PC-9 (cell line): ENCODE data around the gene RPS25. TPM values are rescaled to one million over a fixed set of nuclear protein-coding genes. Genes with fewer than 3 reads are reported as not detected.
A peak's percentile ranks its signal among the peaks of the same experiment; 100 is the strongest.
"Not testable (repeated sequence)": the region's sequence is repeated elsewhere in the genome, so short reads cannot be mapped to it uniquely, and the experiment has no call there.

ENCODE experiments used
- BruUV-seq: library from RNA; stranded (reverse); fragments of 400-500 nt; replicated peaks from 2 replicates; lab custom pipeline; 2021; lab: Mats Ljungman, UMichigan
- CTCF ChIA-PET: fragments of 300-600 bp; sonication (Branson Sonifier 250); formaldehyde crosslinking; loops from one replicate; lab custom pipeline; 2022; ENCODE audit warnings: antibody characterized with exemption; lab: Charles Lee
- POLR2A ChIA-PET: fragments of 300-600 bp; sonication (Branson Sonifier 250); formaldehyde crosslinking; loops from one replicate; lab custom pipeline; 2022; ENCODE audit warnings: antibody characterized with exemption; ENCODE audit not compliant: unreplicated experiment; lab: Charles Lee
- DNase-seq, 2 experiments: peaks; one replicate each; pipeline versions ENCODE4 v3.0.0 to v3.0.0-alpha.2; 2015 to 2022; ENCODE audit warnings: mixed read lengths in 1 of 2
- H2AFZ ChIP-seq: fragments of 200-600 bp; sonication (generic); 2 replicates; pipeline ENCODE4 v1.8.1; 2017; ENCODE audit warnings: antibody characterized with exemption
- H3F3A ChIP-seq: fragments of 200-600 bp; sonication (generic); 2 replicates; pipeline ENCODE4 v1.8.1; 2017; ENCODE audit warnings: antibody characterized with exemption, mild to moderate bottlenecking, low read depth; ENCODE audit not compliant: insufficient read depth
- H3K27ac ChIP-seq: fragments of 200-600 bp; sonication (generic); 2 replicates; pipeline ENCODE4 v1.6.1; 2016; ENCODE audit warnings: mixed run types
- H3K27me3 ChIP-seq: fragments of 200-600 bp; sonication (generic); 2 replicates; pipeline ENCODE4 v1.6.1; 2016; ENCODE audit warnings: low read depth, mixed run types; ENCODE audit not compliant: insufficient read depth
- H3K36me3 ChIP-seq: fragments of 200-600 bp; sonication (generic); 2 replicates; pipeline ENCODE4 v1.6.1; 2016; ENCODE audit warnings: low read depth, mixed run types
- H3K4me1 ChIP-seq: fragments of 200-600 bp; sonication (generic); replicated peaks from 2 replicates; pipeline ENCODE4 v1.6.1; 2016; ENCODE audit warnings: mixed run types; ENCODE audit not compliant: insufficient read depth
- H3K4me2 ChIP-seq: fragments of 200-600 bp; sonication (generic); 2 replicates; pipeline ENCODE4 v1.6.1; 2017; ENCODE audit warnings: mixed run types
- H3K4me3 ChIP-seq: fragments of 200-600 bp; sonication (generic); 2 replicates; pipeline ENCODE4 v1.6.1; 2016; ENCODE audit warnings: mixed run types
- H3K79me2 ChIP-seq: fragments of 200-600 bp; sonication (generic); 2 replicates; pipeline ENCODE4 v1.6.1; 2017; ENCODE audit warnings: low read depth, mixed run types
- H3K9me2 ChIP-seq: fragments of 200-600 bp; sonication (generic); 2 replicates; pipeline ENCODE4 v1.8.1; 2017; ENCODE audit warnings: mild to moderate bottlenecking; ENCODE audit not compliant: insufficient read depth
- H3K9me3 ChIP-seq: fragments of 200-600 bp; sonication (generic); 2 replicates; pipeline ENCODE4 v1.8.1; 2016; ENCODE audit warnings: low read depth; ENCODE audit not compliant: insufficient read depth
- H4K20me1 ChIP-seq: fragments of 200-600 bp; sonication (generic); 2 replicates; pipeline ENCODE4 v1.8.1; 2017; ENCODE audit not compliant: insufficient read depth
- EZH2 ChIP-seq: fragments of 200-600 bp; sonication (generic); IDR thresholded peaks from 2 replicates; pipeline ENCODE4 v1.8.0; 2017; ENCODE audit warnings: antibody characterized with exemption, low read depth
- intact Hi-C: fragments of 100-400 bp; cut with micrococcal nuclease; formaldehyde crosslinking; loops from one replicate; pipeline ENCODE4 v1.10.0; 2022; ENCODE audit not compliant: unreplicated experiment
- total RNA-seq: library from RNA; stranded (reverse); gene quantifications from 2 replicates; pipeline ENCODE4 v1.2.3, GENCODE V29; 2021
- TF ChIP-seq, protein P1 (sequence below): fragments of 200-600 bp; sonication (generic); conservative IDR thresholded peaks from 2 replicates; pipeline ENCODE4 v1.6.1; 2017; ENCODE audit warnings: mixed run types, antibody characterized with exemption, mild to moderate bottlenecking, moderate library complexity

Gene RPS25
- total RNA-seq, 1 experiment from 2014 or later: 984 TPM

DNA sequence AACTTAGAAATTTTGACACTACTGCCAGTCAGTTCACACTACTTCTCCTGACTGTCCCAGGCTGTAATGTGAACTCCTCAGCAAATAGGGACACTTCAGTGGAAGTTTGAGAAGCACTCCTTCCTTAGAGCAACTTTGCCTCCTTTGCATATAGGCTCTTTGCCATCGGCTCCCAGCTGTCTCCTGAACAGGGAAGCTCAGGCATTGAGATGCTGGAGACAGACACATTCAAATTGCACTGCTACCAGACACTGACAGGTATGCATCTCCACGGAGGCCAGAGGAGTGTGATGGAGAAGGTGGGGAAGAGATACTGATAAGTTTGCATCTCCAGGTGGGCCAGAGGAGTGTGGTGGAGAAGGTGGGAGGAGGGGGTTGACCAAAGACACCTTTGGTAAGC, 1.9 kb upstream of the RPS25 start:
- Histone ChIP-seq H3K9me3 (no peaks in the 10 kb centered on the region), H3K9me2 (no peaks in the 10 kb centered on the region), H2AFZ (no peak overlapping the region), H3K4me2 (peak overlapping the region; percentile 97), H3K36me3 (peaks cover 55% of the 10 kb centered on the region), H4K20me1 (peaks cover 28% of the 10 kb centered on the region), H3K79me2 (peaks cover 66% of the 10 kb centered on the region), H3K4me3 (peak overlapping the region; percentile 98), H3F3A (peaks cover 65% of the 10 kb centered on the region), H3K27ac (no peak overlapping the region), H3K4me1 (peaks cover 43% of the 10 kb centered on the region), H3K27me3 (no peaks in the 10 kb centered on the region)
- no peak for TF ChIP-seq EZH2
- TF ChIP-seq, protein P1, sequence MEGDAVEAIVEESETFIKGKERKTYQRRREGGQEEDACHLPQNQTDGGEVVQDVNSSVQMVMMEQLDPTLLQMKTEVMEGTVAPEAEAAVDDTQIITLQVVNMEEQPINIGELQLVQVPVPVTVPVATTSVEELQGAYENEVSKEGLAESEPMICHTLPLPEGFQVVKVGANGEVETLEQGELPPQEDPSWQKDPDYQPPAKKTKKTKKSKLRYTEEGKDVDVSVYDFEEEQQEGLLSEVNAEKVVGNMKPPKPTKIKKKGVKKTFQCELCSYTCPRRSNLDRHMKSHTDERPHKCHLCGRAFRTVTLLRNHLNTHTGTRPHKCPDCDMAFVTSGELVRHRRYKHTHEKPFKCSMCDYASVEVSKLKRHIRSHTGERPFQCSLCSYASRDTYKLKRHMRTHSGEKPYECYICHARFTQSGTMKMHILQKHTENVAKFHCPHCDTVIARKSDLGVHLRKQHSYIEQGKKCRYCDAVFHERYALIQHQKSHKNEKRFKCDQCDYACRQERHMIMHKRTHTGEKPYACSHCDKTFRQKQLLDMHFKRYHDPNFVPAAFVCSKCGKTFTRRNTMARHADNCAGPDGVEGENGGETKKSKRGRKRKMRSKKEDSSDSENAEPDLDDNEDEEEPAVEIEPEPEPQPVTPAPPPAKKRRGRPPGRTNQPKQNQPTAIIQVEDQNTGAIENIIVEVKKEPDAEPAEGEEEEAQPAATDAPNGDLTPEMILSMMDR: no peak
- ChIA-PET CTCF (no interaction called here), POLR2A (interaction anchor here (0.6 kb wide), 1 partner anchor 106 kb away, joined by 4 read pairs; no protein-coding TSS in a partner anchor)
- no peak for DNase-seq
- BruUV-seq: no TSS peak
- intact Hi-C loops: loop anchor here (2.0 to 5.0 kb wide), 3 partner anchors 91 to 302 kb away; no protein-coding TSS in a partner anchor

DNA sequence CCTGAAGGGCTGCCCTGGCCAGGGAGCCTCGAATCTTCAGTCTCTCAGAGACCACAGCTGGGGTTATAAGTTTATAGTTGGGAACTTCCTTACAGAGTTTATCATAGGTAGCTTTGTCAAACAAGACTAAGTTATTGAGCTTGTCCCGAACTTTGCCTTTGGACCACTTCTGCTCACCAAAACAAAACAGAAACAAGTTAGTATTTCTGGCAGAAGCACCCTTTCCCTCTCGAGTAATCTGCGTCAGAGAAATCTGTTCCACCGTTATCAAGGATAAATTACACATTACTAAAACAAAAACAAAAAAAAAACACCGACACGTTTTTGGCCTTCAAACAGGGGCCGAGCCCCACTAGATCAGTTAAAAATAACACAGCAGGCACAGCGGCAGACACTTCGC, 766 bp downstream of the RPS25 start:
- CTCF ChIA-PET: not testable (repeated sequence)
- TSS peak; percentile 75 for BruUV-seq

DNA sequence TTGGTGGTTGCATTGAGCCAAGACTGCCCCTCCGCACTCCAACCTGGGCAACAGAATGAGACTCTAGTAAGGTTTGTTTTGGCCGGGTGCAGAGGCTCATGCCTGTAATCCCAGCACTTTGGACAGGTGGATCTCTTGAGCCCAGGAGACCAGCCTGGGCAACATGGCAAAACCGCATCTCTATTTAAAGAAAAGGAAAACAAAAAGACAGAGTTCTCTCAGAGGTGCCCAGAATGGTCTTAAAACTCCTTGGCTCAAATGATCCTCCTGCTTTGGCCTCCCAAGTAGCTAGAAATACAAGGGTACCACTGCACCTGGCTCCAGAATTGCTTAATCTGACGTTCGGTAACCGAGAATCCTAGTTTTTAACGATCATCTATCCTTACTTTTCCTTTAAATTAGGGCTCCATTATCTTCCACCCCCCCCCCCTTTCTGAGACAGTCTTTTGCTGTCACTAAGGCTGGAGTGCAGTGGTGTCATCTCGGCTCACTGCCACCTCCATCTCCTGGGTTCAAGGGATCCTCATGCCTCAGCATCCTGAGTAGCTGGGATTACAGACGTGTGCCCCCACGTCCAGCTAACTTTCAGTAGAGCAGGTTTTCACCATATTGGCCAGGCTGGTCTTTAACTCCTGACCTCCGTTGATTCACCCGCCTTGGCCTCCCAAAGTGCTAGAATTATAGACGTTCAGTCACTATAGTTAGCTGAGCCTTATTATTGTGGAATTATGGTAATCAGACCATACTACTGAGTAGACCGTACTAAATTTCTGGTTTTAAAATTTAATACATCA, 1.7 kb downstream of the RPS25 start:
- no TSS peak for BruUV-seq
- H4K20me1 ChIP-seq: peaks cover 42% of the 10 kb centered on the region
- no peaks in the 10 kb centered on the region for H3K9me3 ChIP-seq
- TF ChIP-seq EZH2: no peak
- TF ChIP-seq, protein P1: no peak
- peaks cover 34% of the 10 kb centered on the region for H3K4me1 ChIP-seq
- no peaks in the 10 kb centered on the region for H3K27me3 ChIP-seq
- peaks cover 84% of the 10 kb centered on the region for H3F3A ChIP-seq
- peak in 1 of 2 experiments; percentile 19 for DNase-seq
- no peaks in the 10 kb centered on the region for H3K9me2 ChIP-seq
- CTCF ChIA-PET: no interaction called here
- H3K79me2 ChIP-seq: peaks cover 68% of the 10 kb centered on the region
- H3K36me3 ChIP-seq: peaks cover 51% of the 10 kb centered on the region
- no peak overlapping the region for H2AFZ ChIP-seq
- POLR2A ChIA-PET: interaction anchor here (0.6 to 0.7 kb wide), 2 partner anchors 104 to 322 kb away, joined by 5 to 30 read pairs; no protein-coding TSS in a partner anchor
- intact Hi-C loops: loop anchor here (5.0 kb wide), 2 partner anchors 181 to 306 kb away; no protein-coding TSS in a partner anchor
- H3K4me2 ChIP-seq: peak overlapping the region; percentile 97
- peak overlapping the region; percentile 98 for H3K4me3 ChIP-seq
- H3K27ac ChIP-seq: peak overlapping the region; percentile 78

More for the DNA sequence above, 766 bp downstream of the RPS25 start:
- H3K79me2 ChIP-seq: peaks cover 74% of the 10 kb centered on the region
- peaks cover 42% of the 10 kb centered on the region for H4K20me1 ChIP-seq
- H3F3A ChIP-seq: peaks cover 75% of the 10 kb centered on the region
- not testable (repeated sequence) for H3K27me3 ChIP-seq, H2AFZ ChIP-seq, H3K9me3 ChIP-seq, DNase-seq, H3K9me2 ChIP-seq
- intact Hi-C loops: loop anchor here (5.0 kb wide), 2 partner anchors 180 to 305 kb away; no protein-coding TSS in a partner anchor
- peaks cover 34% of the 10 kb centered on the region for H3K4me1 ChIP-seq
- H3K4me3 ChIP-seq: peak overlapping the region; percentile 98
- peak overlapping the region; percentile 97 for H3K4me2 ChIP-seq
- POLR2A ChIA-PET: interaction anchor here (1.2 kb wide), 1 partner anchor 19 kb away, joined by 14 read pairs; no protein-coding TSS in a partner anchor
- H3K36me3 ChIP-seq: peaks cover 57% of the 10 kb centered on the region
- peak overlapping the region; percentile 78 for H3K27ac ChIP-seq
